HG03571 (cell line): ENCODE measurements around the gene ZNF611.
A peak's percentile ranks its signal among the peaks of the same experiment; 100 is the strongest.
"Not testable (repeated sequence)": the region's sequence is repeated elsewhere in the genome, so short reads cannot be mapped to it uniquely, and the experiment has no call there.

Experiments used
- ATAC-seq: cut with Tn5 transposase; IDR thresholded peaks from one replicate; pipeline ENCODE4 v1.9.1; 2021; ENCODE audit not compliant: unreplicated experiment

Gene ZNF611

GRCh38 chr19:52734893-52735661 is at the start of gene ZNF611:
Gene ZNF611, minus strand, starts transcription at chr19:52735044. Its CDS starts 19,150 bp downstream, at chr19:52715894.
- ATAC-seq = peak; percentile 87

GRCh38 chr19:52782864-52783263 is 48.0 kb upstream of the ZNF611 start:
- not testable (repeated sequence) for ATAC-seq

GRCh38 chr19:52778811-52779210 is 44.0 kb upstream of the ZNF611 start:
- no peak for ATAC-seq

- not testable (repeated sequence) for ATAC-seq
Measured at GRCh38 chr19:52756447-52756846, 21.6 kb upstream of the ZNF611 start.

- no peak for ATAC-seq
Measured at GRCh38 chr19:52749780-52750179, 14.9 kb upstream of the ZNF611 start.

GRCh38 chr19:52748336-52748950 is 13.6 kb upstream of the ZNF611 start:
- no peak for ATAC-seq

- ATAC-seq = not testable (repeated sequence)
Measured at GRCh38 chr19:52745919-52746318, 11.1 kb upstream of the ZNF611 start.

GRCh38 chr19:52743091-52743490 is 8.2 kb upstream of the ZNF611 start:
- ATAC-seq = no peak

- ATAC-seq = no peak
Measured at GRCh38 chr19:52742516-52742915, 7.7 kb upstream of the ZNF611 start.

GRCh38 chr19:52741951-52742485 is 7.2 kb upstream of the ZNF611 start:
- ATAC-seq = no peak

GRCh38 chr19:52741371-52741770 is 6.5 kb upstream of the ZNF611 start:
- not testable (repeated sequence) for ATAC-seq

GRCh38 chr19:52739576-52739975 is 4.7 kb upstream of the ZNF611 start:
- no peak for ATAC-seq

GRCh38 chr19:52735734-52736133 is 890 bp upstream of the ZNF611 start:
- ATAC-seq = no peak

- ATAC-seq = peak; percentile 22
Measured at GRCh38 chr19:52734331-52734892, 432 bp downstream of the ZNF611 start.

GRCh38 chr19:52726051-52726450 is 8.8 kb downstream of the ZNF611 start:
- ATAC-seq = not testable (repeated sequence)

GRCh38 chr19:52725528-52725961 is 9.3 kb downstream of the ZNF611 start:
- ATAC-seq = no peak

GRCh38 chr19:52724701-52725514 is 9.9 kb downstream of the ZNF611 start:
- no peak for ATAC-seq

- ATAC-seq = not testable (repeated sequence)
Measured at GRCh38 chr19:52723907-52724598, 10.8 kb downstream of the ZNF611 start.

GRCh38 chr19:52722062-52723003 is 12.5 kb downstream of the ZNF611 start:
- ATAC-seq = no peak
